Measurements from ENCODE around the gene LANCL1.

DNA sequence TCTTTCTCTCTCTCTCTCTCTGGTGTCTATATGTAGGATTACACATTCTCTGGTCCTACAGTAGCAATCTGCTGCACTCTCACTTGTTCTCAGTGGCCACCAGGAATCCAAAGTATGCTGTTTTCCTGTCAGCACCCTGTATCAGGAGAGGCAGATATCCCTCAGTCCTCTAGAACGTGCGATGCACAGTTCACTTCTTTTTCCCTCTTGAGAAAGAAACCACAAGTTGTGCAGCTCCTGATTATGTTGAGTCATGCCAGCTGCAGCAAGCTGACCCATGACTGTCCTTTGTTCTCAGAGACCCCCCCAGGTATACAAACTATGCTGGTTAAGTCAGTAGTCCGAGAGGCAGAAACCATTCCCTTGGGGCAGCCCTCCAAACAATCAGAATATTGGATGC, 54.6 kb downstream of the LANCL1 start:
- TF ChIP-seq, protein P1, sequence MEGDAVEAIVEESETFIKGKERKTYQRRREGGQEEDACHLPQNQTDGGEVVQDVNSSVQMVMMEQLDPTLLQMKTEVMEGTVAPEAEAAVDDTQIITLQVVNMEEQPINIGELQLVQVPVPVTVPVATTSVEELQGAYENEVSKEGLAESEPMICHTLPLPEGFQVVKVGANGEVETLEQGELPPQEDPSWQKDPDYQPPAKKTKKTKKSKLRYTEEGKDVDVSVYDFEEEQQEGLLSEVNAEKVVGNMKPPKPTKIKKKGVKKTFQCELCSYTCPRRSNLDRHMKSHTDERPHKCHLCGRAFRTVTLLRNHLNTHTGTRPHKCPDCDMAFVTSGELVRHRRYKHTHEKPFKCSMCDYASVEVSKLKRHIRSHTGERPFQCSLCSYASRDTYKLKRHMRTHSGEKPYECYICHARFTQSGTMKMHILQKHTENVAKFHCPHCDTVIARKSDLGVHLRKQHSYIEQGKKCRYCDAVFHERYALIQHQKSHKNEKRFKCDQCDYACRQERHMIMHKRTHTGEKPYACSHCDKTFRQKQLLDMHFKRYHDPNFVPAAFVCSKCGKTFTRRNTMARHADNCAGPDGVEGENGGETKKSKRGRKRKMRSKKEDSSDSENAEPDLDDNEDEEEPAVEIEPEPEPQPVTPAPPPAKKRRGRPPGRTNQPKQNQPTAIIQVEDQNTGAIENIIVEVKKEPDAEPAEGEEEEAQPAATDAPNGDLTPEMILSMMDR (IDR thresholded peaks at IDR 0.05), result no peak
- TF ChIP-seq POLR2A (IDR thresholded peaks at IDR 0.05), result no peak

Data from Peyer's patch (tissue), 4 donors.